IMR-90 (cell line): ENCODE measurements around the gene CRIP1. TPM values are rescaled to one million over a fixed set of nuclear protein-coding genes. Genes with fewer than 3 reads are reported as not detected.

Experiments used
- ATAC-seq: fragments of 200-7000 bp; cut with Tn5 transposase; 2 replicates; pipeline ENCODE4 v1.9.1; 2020; ENCODE audit warnings: low read depth, mild to moderate bottlenecking, moderate library complexity
- BruUV-seq: library from RNA; stranded (reverse); fragments of 400-500 nt; replicated peaks from 2 replicates; lab custom pipeline; 2021; lab: Mats Ljungman, UMichigan
- CTCF ChIA-PET: fragments of 300-600 bp; formaldehyde crosslinking; extraction: SDS; loops from one replicate; lab custom pipeline; 2021; ENCODE audit warnings: antibody characterized with exemption; lab: Yijun Ruan, JAX
- POLR2A ChIA-PET: fragments of 300-600 bp; sonication (Branson Sonifier 250); formaldehyde crosslinking; loops from one replicate; lab custom pipeline; 2022; ENCODE audit warnings: antibody characterized with exemption; ENCODE audit not compliant: unreplicated experiment; lab: Charles Lee
- DNase-seq: peaks from one replicate; pipeline ENCODE4 v3.0.0; 2013
- H2AFZ ChIP-seq: replicated peaks from 2 replicates; pipeline ENCODE3; 2013; ENCODE audit warnings: low read length, mild to moderate bottlenecking; ENCODE audit not compliant: poor library complexity
- H2AK5ac ChIP-seq: 2 replicates; pipeline ENCODE4 v1.6.1; 2013; ENCODE audit warnings: low read depth, low read length, inconsistent platforms
- H2AK9ac ChIP-seq: replicated peaks from 2 replicates; pipeline ENCODE3; 2013; ENCODE audit warnings: mild to moderate bottlenecking, low read depth, low read length, moderate library complexity; ENCODE audit not compliant: poor library complexity
- H2BK120ac ChIP-seq: 2 replicates; pipeline ENCODE4 v1.6.1; 2013; ENCODE audit warnings: low read depth, low read length, inconsistent platforms
- H2BK15ac ChIP-seq: 3 replicates; pipeline ENCODE4 v1.6.1; 2013; ENCODE audit warnings: low read depth, low read length, inconsistent platforms
- H2BK20ac ChIP-seq: 2 replicates; pipeline ENCODE4 v1.6.1; 2013; ENCODE audit warnings: low read depth, mild to moderate bottlenecking, inconsistent platforms, low read length, moderate library complexity
- H2BK5ac ChIP-seq: 2 replicates; pipeline ENCODE4 v1.6.1; 2013; ENCODE audit warnings: mild to moderate bottlenecking, low read depth, low read length, inconsistent platforms; ENCODE audit not compliant: poor library complexity, severe bottlenecking
- H3K14ac ChIP-seq: replicated peaks from 2 replicates; pipeline ENCODE4 v1.6.1; 2013; ENCODE audit warnings: low read depth, low read length, inconsistent platforms
- H3K18ac ChIP-seq: 2 replicates; pipeline ENCODE4 v1.6.1; 2013; ENCODE audit warnings: low read depth, low read length, control low read depth
- H3K23ac ChIP-seq: 2 replicates; pipeline ENCODE4 v1.6.1; 2013; ENCODE audit warnings: low read depth, low read length, inconsistent platforms
- H3K27ac ChIP-seq: 2 replicates; pipeline ENCODE4 v1.5.1; 2013; ENCODE audit warnings: mild to moderate bottlenecking, control low read depth, low read length; ENCODE audit not compliant: insufficient read depth
- H3K27me3 ChIP-seq: 2 replicates; pipeline ENCODE4 v1.6.1; 2013; ENCODE audit warnings: low read length; ENCODE audit not compliant: control insufficient read depth, insufficient read depth
- H3K36me3 ChIP-seq: 2 replicates; pipeline ENCODE4 v1.6.1; 2013; ENCODE audit warnings: low read length, mixed read lengths; ENCODE audit not compliant: control insufficient read depth, insufficient read depth
- H3K4ac ChIP-seq: 2 replicates; pipeline ENCODE4 v1.6.1; 2013; ENCODE audit warnings: low read depth, low read length, inconsistent platforms
- H3K4me1 ChIP-seq: 2 replicates; pipeline ENCODE4 v1.6.1; 2013; ENCODE audit warnings: low read length, mixed read lengths; ENCODE audit not compliant: control insufficient read depth, insufficient read depth
- H3K4me2 ChIP-seq: 2 replicates; pipeline ENCODE4 v1.6.1; 2013; ENCODE audit warnings: low read depth, mild to moderate bottlenecking, control low read depth, low read length, moderate library complexity
- H3K4me3 ChIP-seq: 2 replicates; pipeline ENCODE4 v1.5.1; 2013; ENCODE audit warnings: low read depth, mild to moderate bottlenecking, control low read depth, low read length, moderate library complexity; ENCODE audit not compliant: insufficient read depth
- H3K56ac ChIP-seq: 2 replicates; pipeline ENCODE4 v1.6.1; 2013; ENCODE audit warnings: low read length, inconsistent platforms; ENCODE audit not compliant: insufficient read depth; ENCODE audit errors: extremely low read depth
- H3K79me1 ChIP-seq, 2 experiments: 2 replicates each; pipeline ENCODE4 v1.6.1; 2013; ENCODE audit warnings: low read length in 2 of 2, inconsistent platforms in 1 of 2, low read depth in 1 of 2
- H3K9ac ChIP-seq: 2 replicates; pipeline ENCODE4 v1.6.1; 2013; ENCODE audit warnings: low read depth, low read length, control low read depth
- H3K9me1 ChIP-seq: 2 replicates; pipeline ENCODE4 v1.6.1; 2013; ENCODE audit warnings: low read length, inconsistent platforms; ENCODE audit not compliant: insufficient read depth
- H3K9me3 ChIP-seq: 2 replicates; pipeline ENCODE4 v1.6.1; 2013; ENCODE audit warnings: low read length; ENCODE audit not compliant: control insufficient read depth, insufficient read depth
- H4K20me1 ChIP-seq: 2 replicates; pipeline ENCODE4 v1.6.1; 2013; ENCODE audit warnings: low read length, inconsistent platforms; ENCODE audit not compliant: insufficient read depth
- H4K5ac ChIP-seq: 2 replicates; pipeline ENCODE4 v1.6.1; 2013; ENCODE audit warnings: mild to moderate bottlenecking, low read depth, low read length, control low read depth
- H4K8ac ChIP-seq, 2 experiments: 2 replicates each; pipeline ENCODE4 v1.6.1; 2013; ENCODE audit warnings: low read depth in 2 of 2, low read length in 2 of 2, control low read depth in 1 of 2, inconsistent platforms in 1 of 2
- H4K91ac ChIP-seq: 2 replicates; pipeline ENCODE4 v1.6.1; 2013; ENCODE audit warnings: low read depth, low read length, inconsistent platforms; ENCODE audit not compliant: insufficient read depth
- MAFK ChIP-seq: IDR thresholded peaks from 2 replicates; pipeline ENCODE4 v1.6.1; 2012; ENCODE audit warnings: low read depth, low read length, improper control_type of control experiment
- WGBS, 2 experiments: methylation state at CpG; one replicate each; pipeline versions ENCODE4 v1.1.5 to v1.1.7; 2013; ENCODE audit warnings: missing lambda C conversion rate in 2 of 2; ENCODE audit not compliant: insufficient read length in 1 of 2; ENCODE audit errors: extremely low coverage in 2 of 2; 5-methylcytosine and 5-hydroxymethylcytosine counted together
- dilution Hi-C: fragments of 300-500 bp; cut with HindIII; formaldehyde crosslinking; loops from one replicate; pipeline ENCODE4 v1.14.3; 2018; ENCODE audit warnings: low sequenced_read_pairs; ENCODE audit not compliant: unreplicated experiment
- in situ Hi-C: fragments of 300-500 bp; cut with MboI; formaldehyde crosslinking; loops from 3 replicates; pipeline ENCODE4 v1.14.3; 2019; ENCODE audit warnings: low sequenced_read_pairs, inconsistent platforms, mixed read lengths
- intact Hi-C: fragments of 100-400 bp; cut with micrococcal nuclease; formaldehyde crosslinking; loops from 2 replicates; pipeline ENCODE4 v1.10.0; 2022
- polyA plus RNA-seq, 3 experiments: library from polyadenylated mRNA; depleted of rRNA; stranded (reverse); fragments of >200 nt; gene quantifications; 2 replicates each; pipeline ENCODE4 v1.2.3, GENCODE V29; 2012; ENCODE audit warnings: low replicate concordance in 1 of 3
- total RNA-seq: library from RNA; depleted of rRNA; stranded (reverse); fragments of >200 nt; gene quantifications from 2 replicates; pipeline ENCODE4 v1.2.3, GENCODE V29; 2012

CRIP1 gene
- total and polyA plus RNA-seq, 2 of the 4 experiments (the other 2 are of a cell fraction): 0.21 TPM; not detected in 1

- Histone ChIP-seq H2AFZ (peak overlapping the region; percentile 91), H2BK15ac (no peak overlapping the region), H3K18ac (no peak overlapping the region), H3K27ac (no peak overlapping the region), H3K4me3 (no peak overlapping the region), H3K9ac (no peak overlapping the region), H2BK20ac (no peak overlapping the region), H4K20me1 (peaks cover 11% of the 10 kb centered on the region), H2AK5ac (no peak overlapping the region), H3K4ac (no peak overlapping the region), H3K27me3 (no peaks in the 10 kb centered on the region), H2BK120ac (no peak overlapping the region), H2AK9ac (no peak overlapping the region), H3K36me3 (peaks cover 12% of the 10 kb centered on the region), H3K56ac (no peak overlapping the region), H3K4me1 (peaks cover 15% of the 10 kb centered on the region), H3K9me1 (no peaks in the 10 kb centered on the region), H3K79me1 (peaks cover 0 to 23% of the 10 kb centered on the region in 2 experiments; a peak in 1 of 4 replicates), H4K91ac (no peak overlapping the region), H4K5ac (no peak overlapping the region), H3K23ac (no peak overlapping the region), H3K9me3 (no peaks in the 10 kb centered on the region), H2BK5ac (no peak overlapping the region), H4K8ac (no peak overlapping the region), H3K4me2 (no peak overlapping the region), H3K14ac (no peak overlapping the region)
- in situ Hi-C loops (no loop called here), dilution Hi-C loops (no loop called here), intact Hi-C loops (no loop called here)
- BruUV-seq: no TSS peak
- no peak for ATAC-seq
- CTCF ChIA-PET: no interaction called here
- 41% methylated on average over 2 of the region's 7 CpGs; no CpG with 5 or more reads in 1 of the 2 experiments for WGBS, 2 experiments
- POLR2A ChIA-PET: no interaction called here
- no peak for DNase-seq
- TF ChIP-seq MAFK: no peak
Measured at GRCh38 chr14:105473033-105473676, 13.5 kb upstream of the CRIP1 start.
